ENCODE measurements around the gene STK25. TPM values are rescaled to one million over a fixed set of nuclear protein-coding genes. Genes with fewer than 3 reads are reported as not detected.

Gene STK25
- total and polyA plus RNA-seq, 2 donors (not counting 3 experiments of a cell fraction or from before 2014, with no cell fraction given): 286 to 715 TPM

- BruUV-seq (replicated peaks): no TSS peak
- Histone ChIP-seq H3K79me2 (ENCODE audit: control insufficient read depth, insufficient read depth, low read length) (no peaks in the 10 kb centered on the region), H3K9ac (replicated peaks; ENCODE audit: extremely low read depth, insufficient read depth, low read length) (no peak overlapping the region), H3K27ac (ENCODE audit: insufficient read depth, low read depth, low read length) (no peak overlapping the region), H3K27me3 (ENCODE audit: control insufficient read depth in 2 of 2, insufficient read depth in 2 of 2, low read length in 2 of 2) (no peaks in the 10 kb centered on the region), H4K20me1 (replicated peaks; ENCODE audit: control insufficient read depth, extremely low read depth, insufficient read depth, low read length) (no peaks in the 10 kb centered on the region), H3K4me1 (ENCODE audit: control insufficient read depth, extremely low read depth, insufficient read depth, low read length) (peaks cover 7% of the 10 kb centered on the region), H3K4me2 (ENCODE audit: insufficient read depth, low read length) (no peak overlapping the region), H3K9me1 (replicated peaks; ENCODE audit: control insufficient read depth, extremely low read depth, insufficient read depth, low read length) (no peaks in the 10 kb centered on the region), H2AFZ (ENCODE audit: low read depth, low read length) (no peak overlapping the region), H3K36me3 (ENCODE audit: control insufficient read depth in 2 of 2, extremely low read depth in 1 of 2, insufficient read depth in 2 of 2, low read length in 2 of 2) (no peaks in the 10 kb centered on the region), H3K4me3 (replicated peaks in 1 of 3; ENCODE audit: insufficient read depth in 1 of 3, low read depth in 1 of 3, low read length in 3 of 3) (no peak overlapping the region), H3K9me3 (replicated peaks; ENCODE audit: control insufficient read depth, insufficient read depth, low read length) (no peaks in the 10 kb centered on the region)
- POLR2A ChIA-PET: no interaction called here
- dilution Hi-C loops (cut with MboI; ENCODE audit: extremely low pct_ligation_motif_present, low sequenced_read_pairs) (no loop called here), intact Hi-C loops (cut with micrococcal nuclease) (no loop called here)
- no peak for DNase-seq (ENCODE audit: low read depth, low spot score)
- CTCF ChIA-PET: interaction anchor here (1.1 kb wide), 1 partner anchor 24 kb away, joined by 3 read pairs; no protein-coding TSS in a partner anchor
- no peak for FAIRE-seq
- TF ChIP-seq CTCF (IDR thresholded peaks at IDR 0.05; ENCODE audit: extremely low read depth in 1 of 2, insufficient read depth in 1 of 2, low read depth in 1 of 2, low read length in 2 of 2) (no peak), POLR2AphosphoS5 (IDR thresholded peaks at IDR 0.05; ENCODE audit: insufficient read depth, low read depth, low read length) (no peak), FOS (IDR thresholded peaks at IDR 0.05; ENCODE audit: borderline replicate concordance, insufficient read depth, low read length) (no peak), EZH2 (IDR thresholded peaks at IDR 0.05; ENCODE audit: borderline replicate concordance, low read depth, low read length, severe bottlenecking) (no peak), MAX (IDR thresholded peaks at IDR 0.05; ENCODE audit: insufficient read depth, insufficient read length) (no peak), MYC (IDR thresholded peaks at IDR 0.05; ENCODE audit: low read depth, low read length) (no peak), GATA2 (IDR thresholded peaks at IDR 0.05; ENCODE audit: insufficient read depth, insufficient read length, low read depth, low read length) (no peak), POLR2A (IDR thresholded peaks at IDR 0.05; ENCODE audit: low read depth, low read length) (no peak), JUN (IDR thresholded peaks at IDR 0.05; ENCODE audit: borderline replicate concordance, insufficient read depth, insufficient read length, low read depth) (no peak)
Measured at GRCh38 chr2:241539616-241540374, 31.4 kb upstream of the STK25 start.
